H1 (cell line): ENCODE data around the gene SORBS1.

Experiments
- CTCF ChIP-seq, 3 experiments: IDR thresholded peaks; 1 replicate in 2 of 3; 2 replicates in 1 of 3; pipeline versions ENCODE4 v1.5.1 to v1.6.1; 2011; ENCODE audit warnings: low read length in 3 of 3, mild to moderate bottlenecking in 3 of 3, inconsistent platforms in 2 of 3, low read depth in 1 of 3, moderate library complexity in 1 of 3; ENCODE audit not compliant: insufficient read depth in 1 of 3; ENCODE audit errors: control extremely low read depth in 1 of 3
- EP300 ChIP-seq, 2 experiments: IDR thresholded peaks; 1 replicate in 1 of 2; 2 replicates in 1 of 2; pipeline ENCODE4 v1.6.1; 2011 to 2012; ENCODE audit warnings: low read depth in 2 of 2, low read length in 2 of 2, mild to moderate bottlenecking in 2 of 2, borderline replicate concordance in 1 of 2, inconsistent platforms in 1 of 2, moderate library complexity in 1 of 2
- HDAC6 ChIP-seq: IDR thresholded peaks from one replicate; pipeline ENCODE4 v1.7.1; 2012; ENCODE audit warnings: low read depth, mild to moderate bottlenecking, inconsistent platforms, low read length, moderate library complexity
- POLR2AphosphoS5 ChIP-seq: IDR thresholded peaks from 2 replicates; pipeline ENCODE4 v1.6.1; 2011; ENCODE audit warnings: low read depth, low read length
- TEAD4 ChIP-seq: IDR thresholded peaks from 2 replicates; pipeline ENCODE4 v1.6.1; 2012; ENCODE audit warnings: low read depth, low read length, inconsistent platforms, mixed read lengths

GRCh38 chr10:95414844-95415485 is 146.2 kb downstream of the SORBS1 start:
- no peak for TF ChIP-seq CTCF (IDR thresholded peaks at IDR 0.05; ENCODE audit: control extremely low read depth in 1 of 3, insufficient read depth in 1 of 3, low read depth in 1 of 3, low read length in 3 of 3)
- no peak for TF ChIP-seq EP300 (IDR thresholded peaks at IDR 0.05; ENCODE audit: borderline replicate concordance in 1 of 2, low read depth in 2 of 2, low read length in 2 of 2)
- no peak for TF ChIP-seq TEAD4
- TF ChIP-seq POLR2AphosphoS5 = no peak
- TF ChIP-seq HDAC6 = no peak
